ENCODE data around the gene C1S. TPM values are rescaled to one million over a fixed set of nuclear protein-coding genes. Genes with fewer than 3 reads are reported as not detected.

C1S gene
- total and polyA plus RNA-seq, 2 donors (not counting 3 experiments of a cell fraction or from before 2014, with no cell fraction given): 0.32 to 0.38 TPM

DNA sequence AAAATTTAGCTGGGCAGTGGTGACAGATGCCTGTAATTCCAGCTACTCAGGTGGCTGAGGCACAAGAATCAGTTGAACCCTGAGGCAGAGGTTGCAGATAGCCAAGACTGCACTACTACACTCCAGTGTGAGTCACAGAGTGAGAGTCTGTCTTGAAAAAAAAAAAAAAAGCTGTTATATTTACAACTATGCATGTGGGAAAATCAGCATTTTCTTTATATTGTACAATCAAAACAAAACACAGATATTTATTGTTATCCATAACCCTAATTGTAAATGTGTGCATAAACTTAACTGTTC is 19.3 kb downstream of the C1S start:
- FAIRE-seq (no peak), DNase-seq (ENCODE audit: low read depth, low spot score) (no peak)
- Histone ChIP-seq H3K4me1 (ENCODE audit: control insufficient read depth, extremely low read depth, insufficient read depth, low read length) (no peaks in the 10 kb centered on the region), H2AFZ (ENCODE audit: low read depth, low read length) (no peak overlapping the region), H3K9ac (replicated peaks; ENCODE audit: extremely low read depth, insufficient read depth, low read length) (no peak overlapping the region), H3K9me1 (replicated peaks; ENCODE audit: control insufficient read depth, extremely low read depth, insufficient read depth, low read length) (no peaks in the 10 kb centered on the region), H3K9me3 (replicated peaks; ENCODE audit: control insufficient read depth, insufficient read depth, low read length) (no peaks in the 10 kb centered on the region), H3K27ac (ENCODE audit: insufficient read depth, low read depth, low read length) (no peak overlapping the region), H3K36me3 (ENCODE audit: control insufficient read depth in 2 of 2, extremely low read depth in 1 of 2, insufficient read depth in 2 of 2, low read length in 2 of 2) (no peaks in the 10 kb centered on the region), H3K4me2 (ENCODE audit: insufficient read depth, low read length) (no peak overlapping the region), H4K20me1 (replicated peaks; ENCODE audit: control insufficient read depth, extremely low read depth, insufficient read depth, low read length) (no peaks in the 10 kb centered on the region), H3K79me2 (ENCODE audit: control insufficient read depth, insufficient read depth, low read length) (no peaks in the 10 kb centered on the region), H3K4me3 (replicated peaks in 1 of 3; ENCODE audit: insufficient read depth in 1 of 3, low read depth in 1 of 3, low read length in 3 of 3) (no peak overlapping the region), H3K27me3 (ENCODE audit: control insufficient read depth in 2 of 2, insufficient read depth in 2 of 2, low read length in 2 of 2) (peaks cover 0 to 12% of the 10 kb centered on the region in 2 experiments)
- no peak for TF ChIP-seq MYC (IDR thresholded peaks at IDR 0.05; ENCODE audit: low read depth, low read length)
- dilution Hi-C loops (cut with MboI; ENCODE audit: extremely low pct_ligation_motif_present, low sequenced_read_pairs): no loop called here
- no TSS peak for BruUV-seq (replicated peaks)
- POLR2A ChIA-PET: no interaction called here
- intact Hi-C loops (cut with micrococcal nuclease): no loop called here
- CTCF ChIA-PET: interaction anchor here (1.1 to 1.3 kb wide), 2 partner anchors 11 to 19 kb away, joined by 3 to 4 read pairs; partner anchors contain the start of gene C1S

- CTCF ChIA-PET: no interaction called here
- Histone ChIP-seq H3K79me2 (ENCODE audit: control insufficient read depth, insufficient read depth, low read length) (no peaks in the 10 kb centered on the region), H3K4me1 (ENCODE audit: control insufficient read depth, extremely low read depth, insufficient read depth, low read length) (no peaks in the 10 kb centered on the region), H3K27ac (ENCODE audit: insufficient read depth, low read depth, low read length) (no peak overlapping the region), H3K27me3 (ENCODE audit: control insufficient read depth in 2 of 2, insufficient read depth in 2 of 2, low read length in 2 of 2) (peaks cover 0 to 4% of the 10 kb centered on the region in 2 experiments), H3K36me3 (ENCODE audit: control insufficient read depth in 2 of 2, extremely low read depth in 1 of 2, insufficient read depth in 2 of 2, low read length in 2 of 2) (no peaks in the 10 kb centered on the region), H3K9me1 (replicated peaks; ENCODE audit: control insufficient read depth, extremely low read depth, insufficient read depth, low read length) (no peaks in the 10 kb centered on the region), H4K20me1 (replicated peaks; ENCODE audit: control insufficient read depth, extremely low read depth, insufficient read depth, low read length) (no peaks in the 10 kb centered on the region), H3K9ac (replicated peaks; ENCODE audit: extremely low read depth, insufficient read depth, low read length) (no peak overlapping the region), H3K9me3 (replicated peaks; ENCODE audit: control insufficient read depth, insufficient read depth, low read length) (no peaks in the 10 kb centered on the region), H2AFZ (ENCODE audit: low read depth, low read length) (no peak overlapping the region), H3K4me3 (replicated peaks in 1 of 3; ENCODE audit: insufficient read depth in 1 of 3, low read depth in 1 of 3, low read length in 3 of 3) (no peak overlapping the region), H3K4me2 (ENCODE audit: insufficient read depth, low read length) (no peak overlapping the region)
- DNase-seq (ENCODE audit: low read depth, low spot score) (no peak), FAIRE-seq (no peak)
- BruUV-seq (replicated peaks): no TSS peak
- dilution Hi-C loops (cut with MboI; ENCODE audit: extremely low pct_ligation_motif_present, low sequenced_read_pairs): no loop called here
- intact Hi-C loops (cut with micrococcal nuclease): no loop called here
- no peak for TF ChIP-seq MYC (IDR thresholded peaks at IDR 0.05; ENCODE audit: low read depth, low read length)
- TF ChIP-seq MAX (IDR thresholded peaks at IDR 0.05; ENCODE audit: insufficient read depth, insufficient read length): no peak
- no peak for TF ChIP-seq CTCF (IDR thresholded peaks at IDR 0.05; ENCODE audit: extremely low read depth in 1 of 2, insufficient read depth in 1 of 2, low read depth in 1 of 2, low read length in 2 of 2)
- TF ChIP-seq POLR2A (IDR thresholded peaks at IDR 0.05; ENCODE audit: low read depth, low read length): no peak
- TF ChIP-seq JUN (IDR thresholded peaks at IDR 0.05; ENCODE audit: borderline replicate concordance, insufficient read depth, insufficient read length, low read depth): no peak
- TF ChIP-seq POLR2AphosphoS5 (IDR thresholded peaks at IDR 0.05; ENCODE audit: insufficient read depth, low read depth, low read length): no peak
- no peak for TF ChIP-seq FOS (IDR thresholded peaks at IDR 0.05; ENCODE audit: borderline replicate concordance, insufficient read depth, low read length)
- TF ChIP-seq GATA2 (IDR thresholded peaks at IDR 0.05; ENCODE audit: insufficient read depth, insufficient read length, low read depth, low read length): no peak
- no peak for TF ChIP-seq EZH2 (IDR thresholded peaks at IDR 0.05; ENCODE audit: borderline replicate concordance, low read depth, low read length, severe bottlenecking)
- POLR2A ChIA-PET: no interaction called here
Observed at GRCh38 chr12:7081037-7081436, 20.5 kb downstream of the C1S start.

Measured in endothelial cell of umbilical vein (primary cell).